SJCRH30 (cell line): ENCODE measurements around the gene NOX5. TPM values are rescaled to one million over a fixed set of nuclear protein-coding genes. Genes with fewer than 3 reads are reported as not detected.

ENCODE experiments used
- DNase-seq, 2 experiments: peaks; one replicate each; pipeline ENCODE4 v3.0.0-alpha.2; 2015 to 2020
- H3K27ac ChIP-seq: fragments of 250-450 bp; sonication (Bioruptor Pico); 2 replicates; pipeline ENCODE4 v1.5.1; 2020; ENCODE audit warnings: mild to moderate bottlenecking, moderate library complexity
- H3K27me3 ChIP-seq: fragments of 250-450 bp; sonication (Bioruptor Pico); 2 replicates; pipeline ENCODE4 v1.5.1; 2020; ENCODE audit warnings: mild to moderate bottlenecking, moderate library complexity
- H3K36me3 ChIP-seq: fragments of 250-450 bp; sonication (Bioruptor Pico); 2 replicates; pipeline ENCODE4 v1.5.1; 2020; ENCODE audit warnings: mild to moderate bottlenecking, moderate library complexity
- H3K4me1 ChIP-seq: fragments of 250-450 bp; sonication (Bioruptor Pico); 2 replicates; pipeline ENCODE4 v1.5.1; 2020; ENCODE audit warnings: mild to moderate bottlenecking, moderate library complexity
- H3K4me3 ChIP-seq: fragments of 250-450 bp; sonication (Bioruptor Pico); 2 replicates; pipeline ENCODE4 v1.5.1; 2020; ENCODE audit warnings: mild to moderate bottlenecking, moderate library complexity
- H3K9me3 ChIP-seq: fragments of 250-450 bp; sonication (Bioruptor Pico); replicated peaks from 2 replicates; pipeline ENCODE4 v1.5.1; 2020; ENCODE audit warnings: mild to moderate bottlenecking, moderate library complexity
- total RNA-seq: library from RNA; depleted of rRNA; stranded (reverse); fragments of >200 nt; shearing (Covaris generic); gene quantifications from 2 replicates; pipeline ENCODE4 v1.2.3, GENCODE V29; 2014

The NOX5 gene
- total RNA-seq, 1 experiment from 2014 or later: not detected

DNA sequence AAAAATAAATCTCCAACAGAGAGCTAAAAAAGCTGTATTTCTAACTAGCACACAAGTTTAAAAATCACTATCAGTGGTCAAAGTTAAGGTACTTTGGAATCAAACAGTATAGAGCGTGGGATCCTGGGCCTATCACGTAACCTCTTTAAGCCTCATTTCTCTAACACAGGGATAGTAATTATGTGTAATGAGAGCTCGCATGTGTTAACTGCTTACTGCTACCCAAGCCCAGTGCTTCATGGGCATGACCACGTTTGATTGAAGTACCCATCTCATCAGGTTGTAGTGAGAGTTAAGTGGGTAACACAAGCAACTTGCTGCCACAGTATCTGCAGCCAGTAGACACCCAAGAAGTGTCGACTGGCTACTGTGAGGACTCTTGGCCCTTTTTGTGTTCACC, 28.2 kb upstream of the NOX5 start:
- Histone ChIP-seq H3K27me3 (peaks cover 3% of the 10 kb centered on the region; the same call in 1 of the 2 replicates), H3K9me3 (no peaks in the 10 kb centered on the region), H3K4me3 (no peak overlapping the region), H3K4me1 (no peaks in the 10 kb centered on the region), H3K36me3 (no peaks in the 10 kb centered on the region), H3K27ac (no peak overlapping the region)
- no peak for DNase-seq

DNA sequence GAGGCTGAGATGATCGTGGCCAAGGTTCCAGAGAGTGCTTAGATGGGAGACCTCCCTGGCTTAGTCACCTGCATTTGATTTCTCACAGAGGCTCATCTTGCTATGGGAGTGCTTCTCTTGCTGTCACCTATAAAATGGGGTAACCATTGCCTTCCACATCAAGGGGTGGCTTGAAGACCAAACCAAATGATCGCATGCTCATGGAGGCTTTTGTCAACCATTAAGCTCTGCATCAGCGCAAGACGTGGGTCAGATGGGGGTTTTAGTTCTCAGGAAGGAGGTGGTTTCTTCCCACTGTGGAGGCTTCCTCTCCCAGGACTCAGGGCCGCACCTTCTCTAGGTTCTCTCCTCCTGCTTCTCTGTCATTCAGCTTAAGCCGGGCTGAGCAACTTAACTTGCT, 27.4 kb upstream of the NOX5 start:
- Histone ChIP-seq H3K27ac (no peak overlapping the region), H3K4me1 (no peaks in the 10 kb centered on the region), H3K27me3 (peaks cover 3% of the 10 kb centered on the region; the same call in 1 of the 2 replicates), H3K9me3 (no peaks in the 10 kb centered on the region), H3K4me3 (no peak overlapping the region), H3K36me3 (no peaks in the 10 kb centered on the region)
- DNase-seq: no peak

DNA sequence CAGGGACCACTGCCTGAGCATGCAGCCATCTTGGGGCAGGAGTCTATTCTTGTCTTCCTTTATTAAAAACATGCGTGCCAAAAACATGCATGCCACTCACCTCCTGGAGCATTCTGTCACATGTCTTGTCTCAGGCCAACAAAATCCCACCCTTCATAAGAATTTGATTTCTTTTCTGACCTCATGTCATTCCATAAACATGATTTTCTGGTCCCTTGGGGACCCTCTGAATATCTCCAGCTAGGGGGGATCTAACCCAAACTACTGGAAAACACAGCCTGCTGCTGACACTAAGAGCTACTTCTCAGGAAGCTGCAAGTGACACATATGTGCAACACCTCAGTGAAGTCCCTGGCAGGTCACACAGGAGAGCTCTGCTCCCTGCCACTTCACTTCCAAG, 26.8 kb upstream of the NOX5 start:
- peaks cover 3% of the 10 kb centered on the region; the same call in 1 of the 2 replicates for H3K27me3 ChIP-seq
- DNase-seq: no peak
- H3K27ac ChIP-seq: no peak overlapping the region
- H3K4me3 ChIP-seq: no peak overlapping the region
- no peaks in the 10 kb centered on the region for H3K36me3 ChIP-seq
- H3K9me3 ChIP-seq: no peaks in the 10 kb centered on the region
- no peaks in the 10 kb centered on the region for H3K4me1 ChIP-seq

DNA sequence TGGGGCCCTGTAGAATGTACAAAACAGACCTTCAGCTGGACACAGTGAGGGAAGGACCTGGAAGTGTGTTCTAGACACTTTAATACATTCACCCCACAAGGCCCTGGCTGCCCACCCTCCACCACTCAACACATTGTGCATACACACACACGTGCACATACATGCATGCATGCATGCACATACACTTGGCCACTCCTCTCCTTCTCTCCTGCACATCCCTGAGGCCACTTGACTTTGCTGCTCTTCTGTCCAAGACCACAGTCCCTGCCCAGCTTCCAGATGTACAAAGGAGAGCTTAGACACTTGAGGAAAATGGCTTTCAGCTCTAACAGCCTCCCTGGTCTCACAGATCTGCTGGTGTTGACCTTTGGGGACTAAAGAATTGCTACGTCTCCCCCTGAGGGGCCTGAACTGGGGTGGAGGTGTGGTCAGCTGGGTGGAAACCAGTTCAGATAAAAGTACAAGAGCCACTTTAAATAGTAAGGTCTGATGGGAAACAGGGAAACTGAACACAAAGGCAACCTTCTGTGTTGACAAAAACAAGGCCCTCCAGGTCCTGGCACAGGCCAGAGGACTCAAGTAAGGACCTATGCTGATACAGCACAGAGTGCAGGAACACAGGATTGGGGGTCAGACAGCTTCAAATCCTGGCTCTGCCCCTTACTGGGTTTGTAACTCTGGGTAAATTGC, 24.8 kb upstream of the NOX5 start:
- Histone ChIP-seq H3K27me3 (peaks cover 3% of the 10 kb centered on the region; the same call in 1 of the 2 replicates), H3K9me3 (no peaks in the 10 kb centered on the region), H3K4me3 (no peak overlapping the region), H3K27ac (no peak overlapping the region), H3K36me3 (no peaks in the 10 kb centered on the region), H3K4me1 (no peaks in the 10 kb centered on the region)
- DNase-seq: no peak

DNA sequence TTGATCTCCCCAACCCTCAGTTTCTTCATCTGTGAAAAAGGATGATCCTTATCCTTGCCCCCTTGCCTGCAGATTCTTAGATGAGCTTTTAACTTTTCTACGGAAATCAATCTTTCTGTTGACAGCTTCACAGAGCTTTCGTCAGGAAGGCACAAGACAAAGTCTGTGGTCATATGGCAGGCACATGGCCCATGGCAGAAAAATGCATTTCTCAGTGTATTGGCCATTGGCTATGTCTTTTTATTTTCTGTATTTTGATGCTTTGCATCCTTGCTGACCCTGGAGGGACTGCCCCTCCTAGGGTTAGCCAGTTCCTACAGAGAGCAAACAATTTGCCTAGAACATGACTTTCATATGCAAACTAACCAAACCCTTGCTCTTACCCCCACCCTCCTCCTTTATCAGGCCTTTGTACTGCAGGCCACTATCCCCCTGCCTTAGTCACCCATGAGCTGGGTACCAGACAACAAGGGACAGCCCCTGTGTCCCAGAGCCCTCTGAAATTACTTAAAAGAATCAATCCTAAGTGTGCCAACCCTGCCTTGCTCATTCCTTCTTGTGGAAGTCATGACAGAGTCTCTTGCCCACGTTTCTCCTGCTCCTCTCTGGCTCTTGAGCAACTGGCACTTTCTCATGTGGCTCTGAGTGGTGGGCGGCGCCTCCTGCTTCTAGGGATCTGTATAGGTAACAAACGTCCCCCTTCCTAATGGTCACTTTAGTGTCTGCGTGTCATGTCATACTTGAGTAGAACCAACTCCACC, 24.1 kb upstream of the NOX5 start:
- H3K4me3 ChIP-seq: no peak overlapping the region
- DNase-seq: no peak
- H3K9me3 ChIP-seq: no peaks in the 10 kb centered on the region
- H3K4me1 ChIP-seq: no peaks in the 10 kb centered on the region
- no peaks in the 10 kb centered on the region for H3K36me3 ChIP-seq
- H3K27me3 ChIP-seq: peaks cover 3% of the 10 kb centered on the region; the same call in 1 of the 2 replicates
- no peak overlapping the region for H3K27ac ChIP-seq

DNA sequence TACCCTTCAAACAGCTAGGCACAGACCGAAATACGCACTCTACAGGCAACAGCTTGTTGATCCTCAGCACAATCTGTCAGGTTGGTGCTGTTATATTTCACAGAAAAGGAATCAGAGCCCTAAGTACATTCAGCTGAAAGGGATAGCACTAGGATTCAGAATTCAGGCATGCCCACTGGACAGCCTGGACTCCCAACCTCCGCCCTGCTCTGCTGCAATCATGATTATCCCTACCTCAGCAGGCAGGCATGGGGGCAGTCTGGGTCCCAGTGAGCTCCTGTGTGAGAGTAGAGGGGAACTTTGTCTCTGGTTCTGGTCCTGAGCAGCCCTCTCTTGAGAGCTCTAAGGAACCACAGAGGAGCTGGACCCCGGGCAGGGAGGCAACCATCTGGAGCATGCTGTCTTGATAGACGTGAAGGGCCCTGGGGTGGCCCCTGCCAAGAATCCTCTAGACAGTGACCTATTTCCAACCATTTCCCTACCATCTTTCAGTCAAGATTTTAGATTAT, 23.4 kb upstream of the NOX5 start:
- Histone ChIP-seq H3K27me3 (peaks cover 3% of the 10 kb centered on the region; the same call in 1 of the 2 replicates), H3K4me3 (no peak overlapping the region), H3K9me3 (no peaks in the 10 kb centered on the region), H3K4me1 (no peaks in the 10 kb centered on the region), H3K36me3 (no peaks in the 10 kb centered on the region), H3K27ac (no peak overlapping the region)
- DNase-seq: no peak

DNA sequence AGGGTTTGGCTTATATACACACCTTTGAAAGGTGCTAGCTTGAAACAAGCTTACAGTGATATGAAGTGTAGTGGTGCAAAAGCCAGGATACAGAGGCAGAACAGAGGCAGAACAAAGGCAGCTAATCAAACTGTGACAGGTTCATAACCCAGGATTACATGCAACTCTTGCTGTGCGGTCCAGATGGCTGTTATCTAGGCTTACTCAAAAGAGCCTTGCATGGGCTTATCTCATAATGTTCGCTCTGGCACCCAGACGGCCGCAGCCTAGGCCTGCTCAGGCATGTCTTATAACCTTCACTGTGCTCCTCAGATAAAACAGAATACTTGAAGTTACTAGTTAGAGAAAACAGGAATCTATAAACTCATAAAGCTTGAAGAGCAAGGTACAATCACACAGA, 22.8 kb upstream of the NOX5 start:
- Histone ChIP-seq H3K27ac (no peak overlapping the region), H3K4me3 (no peak overlapping the region), H3K9me3 (no peaks in the 10 kb centered on the region), H3K36me3 (no peaks in the 10 kb centered on the region), H3K4me1 (no peaks in the 10 kb centered on the region), H3K27me3 (peaks cover 3% of the 10 kb centered on the region; the same call in 1 of the 2 replicates)
- no peak for DNase-seq

DNA sequence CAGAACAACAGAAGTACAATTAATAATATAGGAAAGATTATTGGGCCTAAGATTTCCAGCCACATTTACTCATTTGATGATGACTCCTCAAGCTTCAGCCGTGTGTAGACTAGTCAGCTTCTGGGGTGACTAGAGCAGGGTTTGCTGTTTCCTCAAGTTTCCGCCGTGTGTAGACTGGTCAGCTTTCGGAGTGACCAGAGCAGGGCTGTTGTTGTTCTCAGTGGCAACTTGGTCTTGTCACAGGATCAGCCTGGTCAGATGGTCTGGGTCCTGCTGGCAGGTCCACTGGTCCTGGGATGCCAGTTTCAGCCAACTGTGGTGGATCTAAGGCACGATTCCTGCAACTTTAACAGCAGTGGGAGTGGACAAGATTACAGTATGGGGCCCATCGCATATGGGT, 21.8 kb upstream of the NOX5 start:
- Histone ChIP-seq H3K4me1 (no peaks in the 10 kb centered on the region), H3K4me3 (no peak overlapping the region), H3K36me3 (no peaks in the 10 kb centered on the region), H3K27ac (no peak overlapping the region), H3K9me3 (no peaks in the 10 kb centered on the region), H3K27me3 (peaks cover 3% of the 10 kb centered on the region; the same call in 1 of the 2 replicates)
- no peak for DNase-seq

DNA sequence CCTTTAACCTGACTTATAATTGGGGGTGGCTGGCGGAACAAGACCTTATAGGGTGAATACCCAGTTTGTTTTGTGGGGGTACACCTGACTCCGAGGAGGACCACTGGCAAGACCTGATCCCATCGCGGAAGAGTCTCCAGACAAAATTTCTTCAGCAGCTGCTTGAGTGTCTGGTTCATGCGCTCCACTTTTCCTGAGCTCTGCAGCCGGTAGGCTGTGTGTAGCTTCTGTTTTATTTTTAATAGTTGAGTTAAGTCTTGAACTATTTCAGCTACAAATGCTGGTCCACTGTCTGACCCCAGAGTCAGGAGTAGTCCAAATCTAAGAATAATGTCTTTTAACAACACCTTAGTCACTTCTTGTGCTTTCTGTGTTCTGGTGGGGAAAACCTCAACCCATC, 21.2 kb upstream of the NOX5 start:
- no peak overlapping the region for H3K27ac ChIP-seq
- H3K9me3 ChIP-seq: no peaks in the 10 kb centered on the region
- H3K4me1 ChIP-seq: no peaks in the 10 kb centered on the region
- H3K27me3 ChIP-seq: peaks cover 3% of the 10 kb centered on the region; the same call in 1 of the 2 replicates
- H3K4me3 ChIP-seq: no peak overlapping the region
- no peak for DNase-seq
- no peaks in the 10 kb centered on the region for H3K36me3 ChIP-seq

DNA sequence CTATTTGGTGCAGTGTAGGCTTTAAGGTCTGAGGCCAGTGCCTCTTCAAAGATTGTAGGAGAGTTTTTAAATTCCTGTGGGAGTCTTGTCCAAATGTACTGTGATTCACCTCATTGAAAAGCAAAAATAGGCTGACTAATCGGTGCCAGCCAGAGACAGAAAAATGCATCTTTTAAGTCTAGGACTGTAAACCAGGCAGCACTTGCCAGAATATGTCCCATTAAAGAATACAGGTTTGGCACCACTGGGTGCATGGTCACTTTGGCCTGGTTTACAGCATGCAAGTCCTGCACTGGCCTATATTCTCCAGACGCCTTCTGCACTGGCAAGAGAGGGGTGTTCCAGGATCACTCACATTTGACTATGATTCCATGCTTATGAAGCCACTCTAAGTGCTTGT, 20.3 kb upstream of the NOX5 start:
- no peak for DNase-seq
- Histone ChIP-seq H3K4me1 (no peaks in the 10 kb centered on the region), H3K27me3 (peaks cover 3% of the 10 kb centered on the region; the same call in 1 of the 2 replicates), H3K9me3 (no peaks in the 10 kb centered on the region), H3K4me3 (no peak overlapping the region), H3K36me3 (no peaks in the 10 kb centered on the region), H3K27ac (no peak overlapping the region)

DNA sequence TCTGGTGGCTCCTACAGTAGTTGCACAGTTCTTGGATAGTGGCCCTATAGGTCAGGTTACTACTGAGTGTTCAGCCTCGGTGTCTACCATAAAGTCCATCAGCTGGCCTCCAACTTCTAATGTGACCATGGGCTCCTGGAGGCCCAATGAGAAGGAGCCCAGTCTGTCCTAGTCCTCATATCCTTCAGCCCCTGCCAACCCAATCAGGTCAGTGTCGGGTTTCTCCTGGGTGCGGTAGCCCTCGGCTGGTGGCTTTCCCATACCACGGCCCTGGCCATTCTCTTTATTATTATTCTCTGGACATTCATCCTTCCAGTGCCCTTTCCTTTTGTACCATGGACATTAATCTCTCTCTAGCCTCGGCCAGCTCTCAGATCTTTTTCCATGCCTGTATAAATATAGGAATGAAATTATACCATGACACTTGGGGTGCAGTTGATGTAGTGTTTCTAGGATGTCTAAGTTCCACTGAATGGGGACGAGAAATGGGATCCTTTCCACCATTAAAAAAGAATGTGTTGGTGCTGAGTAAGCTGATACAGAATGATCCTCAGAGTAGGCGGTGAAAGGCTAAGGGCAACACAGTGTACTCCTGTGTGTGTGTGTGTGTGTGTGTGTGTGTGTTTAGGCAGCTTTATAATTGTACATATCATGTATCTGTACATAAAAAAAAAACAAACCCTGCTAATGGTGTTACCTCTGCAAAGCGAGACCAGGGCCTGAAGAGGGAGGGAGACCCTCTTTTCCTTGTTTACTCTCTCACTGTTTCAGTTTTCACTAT, 19.3 kb upstream of the NOX5 start:
- no peak overlapping the region for H3K27ac ChIP-seq
- H3K4me1 ChIP-seq: no peaks in the 10 kb centered on the region
- H3K9me3 ChIP-seq: no peaks in the 10 kb centered on the region
- H3K36me3 ChIP-seq: no peaks in the 10 kb centered on the region
- H3K27me3 ChIP-seq: peaks cover 3% of the 10 kb centered on the region; the same call in 1 of the 2 replicates
- H3K4me3 ChIP-seq: no peak overlapping the region
- no peak for DNase-seq

DNA sequence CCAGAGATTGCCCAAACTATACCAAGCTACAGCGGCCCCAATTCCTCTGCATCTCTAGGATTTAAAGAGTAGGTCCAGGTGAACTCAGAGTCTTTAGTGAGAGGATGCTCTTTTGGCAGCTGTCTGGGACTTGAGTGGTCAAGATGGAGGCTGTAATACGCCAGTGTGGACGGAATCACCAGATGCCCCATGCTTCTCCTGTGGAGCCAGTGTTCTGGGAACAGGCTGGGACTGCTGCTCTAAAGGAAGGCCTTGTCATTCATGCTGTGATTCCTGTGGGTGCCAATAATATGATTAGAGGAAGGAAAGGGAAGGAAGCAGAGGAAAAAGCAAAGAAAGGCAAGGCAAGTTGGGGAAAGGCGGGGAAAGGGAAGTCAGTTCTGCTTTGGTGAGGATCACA, 17.4 kb upstream of the NOX5 start:
- no peaks in the 10 kb centered on the region for H3K4me1 ChIP-seq
- no peak overlapping the region for H3K4me3 ChIP-seq
- DNase-seq: no peak
- H3K36me3 ChIP-seq: no peaks in the 10 kb centered on the region
- no peaks in the 10 kb centered on the region for H3K9me3 ChIP-seq
- no peaks in the 10 kb centered on the region; the same call in 1 of the 2 replicates for H3K27me3 ChIP-seq
- H3K27ac ChIP-seq: no peak overlapping the region

DNA sequence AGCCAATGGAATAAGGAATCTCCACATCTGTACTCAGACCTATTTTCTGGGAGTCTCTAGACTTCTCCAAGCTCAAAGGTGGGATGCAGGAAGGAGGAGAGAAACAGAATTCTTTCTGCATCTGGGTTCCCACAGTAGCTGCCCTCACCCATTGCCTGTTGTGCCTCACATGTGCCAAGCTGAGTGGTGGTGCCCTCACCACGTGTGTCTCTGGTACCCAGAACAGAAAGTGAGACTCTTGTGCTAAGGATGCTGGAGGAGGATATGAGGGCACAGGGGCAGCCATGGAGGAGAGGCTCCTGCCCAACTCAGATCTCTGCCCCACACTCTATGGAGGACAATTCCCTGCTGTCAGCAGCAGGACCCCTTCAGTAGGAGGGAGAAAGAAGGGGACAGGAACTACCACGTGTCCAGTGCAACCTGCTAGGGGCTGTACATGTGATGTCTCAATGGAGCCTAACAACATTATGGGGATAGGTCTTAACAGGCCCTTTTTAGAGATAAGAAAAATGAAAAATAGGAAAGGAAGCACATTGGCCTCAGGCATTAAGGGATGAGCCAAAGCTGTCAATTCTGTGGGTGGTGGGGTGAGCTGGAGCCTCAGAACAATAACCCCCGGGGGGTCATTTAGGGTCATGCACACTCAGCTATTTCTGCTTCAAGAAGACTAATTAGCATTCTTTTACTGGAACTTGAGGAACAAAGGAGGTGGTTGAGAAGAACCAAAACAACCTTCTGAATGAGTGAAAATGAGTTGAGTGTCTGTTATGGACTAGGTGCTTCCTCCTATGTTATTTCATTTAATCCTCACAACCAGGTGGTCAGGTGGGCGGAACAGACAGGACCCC, 16.3 kb upstream of the NOX5 start:
- Histone ChIP-seq H3K4me3 (no peak overlapping the region), H3K27ac (no peak overlapping the region), H3K9me3 (no peaks in the 10 kb centered on the region), H3K4me1 (no peaks in the 10 kb centered on the region), H3K27me3 (no peaks in the 10 kb centered on the region; the same call in 1 of the 2 replicates), H3K36me3 (no peaks in the 10 kb centered on the region)
- no peak for DNase-seq

DNA sequence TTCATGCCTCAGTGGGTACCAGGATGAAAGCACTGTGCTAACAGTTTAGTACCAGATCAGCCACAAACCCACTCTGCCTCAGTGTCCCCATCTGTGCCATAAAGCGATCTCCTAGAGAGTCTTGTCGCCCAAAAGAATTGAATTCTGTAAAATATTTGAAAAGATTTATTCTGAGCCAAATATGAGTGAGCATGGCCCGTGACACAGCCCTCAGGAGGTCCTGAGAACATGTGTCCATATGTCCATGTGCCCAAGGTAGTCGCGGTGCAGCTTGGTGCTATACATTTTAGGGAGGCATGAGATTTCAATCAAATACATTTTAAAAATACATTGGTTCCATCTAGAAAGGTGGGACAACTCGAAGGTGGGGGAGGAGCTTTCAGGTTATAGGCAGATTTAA, 15.4 kb upstream of the NOX5 start:
- no peak for DNase-seq
- Histone ChIP-seq H3K4me1 (no peaks in the 10 kb centered on the region), H3K27me3 (no peaks in the 10 kb centered on the region; the same call in 1 of the 2 replicates), H3K9me3 (no peaks in the 10 kb centered on the region), H3K36me3 (no peaks in the 10 kb centered on the region), H3K27ac (no peak overlapping the region), H3K4me3 (no peak overlapping the region)
